Panc1 (cell line): ENCODE results near the gene LMF1.

ENCODE experiments used
- CTCF ChIP-seq: fragments of 450-650 bp; IDR thresholded peaks from 2 replicates; pipeline ENCODE4 v1.5.1; 2017; ENCODE audit warnings: mild to moderate bottlenecking
- POLR2AphosphoS5 ChIP-seq: IDR thresholded peaks from 2 replicates; pipeline ENCODE4 v1.6.1; 2012; ENCODE audit warnings: mild to moderate bottlenecking, low read depth, low read length, moderate library complexity
- REST ChIP-seq, 2 experiments: IDR thresholded peaks; 2 replicates each; pipeline ENCODE4 v1.6.1; 2011 to 2012; ENCODE audit warnings: low read depth in 2 of 2, control low read depth in 1 of 2, low read length in 1 of 2, mild to moderate bottlenecking in 1 of 2, moderate library complexity in 1 of 2; ENCODE audit not compliant: insufficient read depth in 1 of 2
- SIN3A ChIP-seq: IDR thresholded peaks from 2 replicates; pipeline ENCODE4 v1.6.1; 2012; ENCODE audit warnings: low read depth, mild to moderate bottlenecking, low read length, moderate library complexity, borderline replicate concordance; ENCODE audit not compliant: insufficient read depth

DNA sequence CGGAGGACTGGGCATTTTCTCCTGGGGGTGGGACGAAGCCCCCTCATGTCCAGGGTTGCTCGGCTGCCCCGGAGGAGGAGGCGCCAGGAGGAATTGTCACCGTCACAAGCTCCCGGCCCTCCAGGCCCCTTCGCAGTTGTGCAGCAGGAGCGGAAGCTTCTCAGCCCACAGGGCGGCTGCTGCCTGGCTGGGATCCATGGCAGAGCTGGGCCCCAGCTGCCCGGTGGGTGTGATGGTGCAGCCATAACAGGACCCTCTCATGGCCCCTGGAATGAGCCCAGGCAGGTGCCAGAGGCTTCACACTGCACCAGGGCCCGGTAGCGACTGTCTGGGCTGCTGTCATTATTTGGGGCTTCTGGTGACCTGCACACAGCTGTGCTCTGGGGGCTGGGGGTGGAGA lies 115.3 kb downstream of the LMF1 start:
- no peak for TF ChIP-seq CTCF
- no peak for TF ChIP-seq POLR2AphosphoS5
- no peak for TF ChIP-seq REST (IDR thresholded peaks at IDR 0.05; ENCODE audit: insufficient read depth in 1 of 2, low read depth in 2 of 2, low read length in 1 of 2)
- no peak for TF ChIP-seq SIN3A
